Mesothelial cell of epicardium (in vitro differentiated cells): ENCODE data around the gene FIGN. TPM values are rescaled to one million over a fixed set of nuclear protein-coding genes. Genes with fewer than 3 reads are reported as not detected.

Experiments used
- DNase-seq, 2 experiments: peaks; one replicate each; pipeline ENCODE4 v3.0.0; 2021; ENCODE audit warnings: low spot score in 2 of 2; ENCODE audit not compliant: unreplicated experiment in 2 of 2
- H3K27ac Mint-ChIP-seq: 2 replicates; pipeline ENCODE4 v1.8.0; 2021; ENCODE audit warnings: mixed read lengths
- H3K27me3 Mint-ChIP-seq: 2 replicates; pipeline ENCODE4 v1.8.0; 2021; ENCODE audit warnings: low read depth, mixed read lengths
- H3K36me3 Mint-ChIP-seq: 2 replicates; pipeline ENCODE4 v1.8.0; 2021; ENCODE audit warnings: mixed read lengths
- H3K4me1 Mint-ChIP-seq: 2 replicates; pipeline ENCODE4 v1.8.0; 2021; ENCODE audit warnings: mixed read lengths
- H3K4me3 Mint-ChIP-seq: 2 replicates; pipeline ENCODE4 v1.8.0; 2021; ENCODE audit warnings: mild to moderate bottlenecking, moderate library complexity, mixed read lengths
- H3K9me3 Mint-ChIP-seq: 2 replicates; pipeline ENCODE4 v1.8.0; 2021; ENCODE audit warnings: mixed read lengths
- CTCF ChIP-seq: fragments of 200-600 bp; sonication (generic); IDR thresholded peaks from one replicate; pipeline ENCODE4 v1.5.0; 2021; ENCODE audit warnings: antibody characterized with exemption; ENCODE audit not compliant: unreplicated experiment
- total RNA-seq: library from RNA; stranded (reverse); gene quantifications from 3 replicates; pipeline ENCODE4 v1.2.1, GENCODE V29; 2021

FIGN gene
- total RNA-seq, 1 donor from 2014 or later = 11.5 TPM

GRCh38 chr2:163751696-163752095 is 15.9 kb upstream of the FIGN start:
- H3K9me3 Mint-ChIP-seq = no peaks in the 10 kb centered on the region
- DNase-seq = no peak
- no peaks in the 10 kb centered on the region for H3K36me3 Mint-ChIP-seq
- no peak for TF ChIP-seq CTCF
- no peak overlapping the region for H3K4me3 Mint-ChIP-seq
- no peaks in the 10 kb centered on the region for H3K27me3 Mint-ChIP-seq
- no peak overlapping the region for H3K27ac Mint-ChIP-seq
- H3K4me1 Mint-ChIP-seq = peaks cover 22% of the 10 kb centered on the region

GRCh38 chr2:163748420-163748819 is 12.6 kb upstream of the FIGN start:
- no peak for DNase-seq
- no peak for TF ChIP-seq CTCF
- H3K27me3 Mint-ChIP-seq = no peaks in the 10 kb centered on the region
- no peak overlapping the region for H3K27ac Mint-ChIP-seq
- no peak overlapping the region for H3K4me3 Mint-ChIP-seq
- H3K36me3 Mint-ChIP-seq = no peaks in the 10 kb centered on the region
- H3K9me3 Mint-ChIP-seq = no peaks in the 10 kb centered on the region
- peaks cover 12% of the 10 kb centered on the region for H3K4me1 Mint-ChIP-seq

- peaks cover 4% of the 10 kb centered on the region for H3K27me3 Mint-ChIP-seq
- no peaks in the 10 kb centered on the region for H3K4me1 Mint-ChIP-seq
- no peaks in the 10 kb centered on the region for H3K9me3 Mint-ChIP-seq
- H3K27ac Mint-ChIP-seq = no peak overlapping the region
- H3K36me3 Mint-ChIP-seq = no peaks in the 10 kb centered on the region
- no peak for DNase-seq
- H3K4me3 Mint-ChIP-seq = no peak overlapping the region
- TF ChIP-seq CTCF = no peak
These were observed 5.6 kb upstream of the FIGN start for GRCh38 chr2:163741435-163741834.

- no peak for TF ChIP-seq CTCF
- Mint-ChIP-seq H3K27me3 (peaks cover 4% of the 10 kb centered on the region), H3K27ac (no peak overlapping the region), H3K4me3 (peak overlapping the region; percentile 80), H3K4me1 (peaks cover 22% of the 10 kb centered on the region), H3K9me3 (no peaks in the 10 kb centered on the region), H3K36me3 (no peaks in the 10 kb centered on the region)
- DNase-seq = no peak
These were observed 1.8 kb upstream of the FIGN start for GRCh38 chr2:163737563-163737962.

- Mint-ChIP-seq H3K27me3 (peaks cover 4% of the 10 kb centered on the region), H3K4me1 (peaks cover 25% of the 10 kb centered on the region), H3K4me3 (peak overlapping the region; percentile 80), H3K9me3 (no peaks in the 10 kb centered on the region), H3K27ac (peak overlapping the region; percentile 17), H3K36me3 (no peaks in the 10 kb centered on the region)
- DNase-seq = no peak
- no peak for TF ChIP-seq CTCF
These were observed 1.3 kb upstream of the FIGN start for GRCh38 chr2:163737190-163737439.

GRCh38 chr2:163736433-163737189 is 803 bp upstream of the FIGN start:
- Mint-ChIP-seq H3K36me3 (no peaks in the 10 kb centered on the region), H3K27me3 (peaks cover 4% of the 10 kb centered on the region), H3K4me1 (peaks cover 30% of the 10 kb centered on the region), H3K4me3 (peak overlapping the region; percentile 80), H3K27ac (peak overlapping the region; percentile 83), H3K9me3 (no peaks in the 10 kb centered on the region)
- peak; percentile 42 to 65 for DNase-seq
- TF ChIP-seq CTCF = no peak
